Kidney epithelial cell (primary cell): ENCODE measurements around the gene CNPY2. TPM values are rescaled to one million over a fixed set of nuclear protein-coding genes. Genes with fewer than 3 reads are reported as not detected.

Experiments used
- DNase-seq: peaks from one replicate; pipeline ENCODE4 v3.0.0-alpha.2; 2010; ENCODE audit warnings: low read depth
- H3K27me3 ChIP-seq: 2 replicates; pipeline ENCODE4 v1.6.0; 2011; ENCODE audit warnings: low read length; ENCODE audit not compliant: control insufficient read depth, insufficient read depth
- H3K36me3 ChIP-seq: 2 replicates; pipeline ENCODE4 v1.5.1; 2011; ENCODE audit warnings: low read length; ENCODE audit not compliant: control insufficient read depth, insufficient read depth
- H3K4me3 ChIP-seq: 2 replicates; pipeline ENCODE4 v1.5.1; 2011; ENCODE audit warnings: low read depth, mild to moderate bottlenecking, control low read depth, low read length
- CTCF ChIP-seq: IDR thresholded peaks from 2 replicates; pipeline ENCODE4 v1.5.1; 2011; ENCODE audit warnings: mild to moderate bottlenecking, moderate library complexity, low read length, control low read depth, inconsistent platforms; ENCODE audit not compliant: insufficient read depth, poor library complexity, severe bottlenecking
- total RNA-seq: library from RNA; depleted of rRNA; stranded (reverse); fragments of >200 nt; gene quantifications from 2 replicates; pipeline ENCODE4 v1.2.3, GENCODE V29; 2015

CNPY2 gene
- total RNA-seq, 1 donor from 2014 or later, result 150 TPM

GRCh38 chr12:56334490-56334793, 18.7 kb upstream of the CNPY2 start:
- H3K27me3 ChIP-seq, result no peaks in the 10 kb centered on the region
- H3K4me3 ChIP-seq, result peak overlapping the region; percentile 56
- no peaks in the 10 kb centered on the region for H3K36me3 ChIP-seq
- TF ChIP-seq CTCF, result no peak
- DNase-seq, result no peak

- peak; percentile 78 for TF ChIP-seq CTCF
- no peaks in the 10 kb centered on the region for H3K27me3 ChIP-seq
- DNase-seq, result peak; percentile 94
- H3K4me3 ChIP-seq, result peak within 1 kb of the TSS; percentile 56
- no peaks in the 10 kb centered on the region for H3K36me3 ChIP-seq
These were observed 18.1 kb upstream of the CNPY2 start, which contains the start of gene PAN2 for GRCh38 chr12:56333679-56334489. TSS of gene PAN2 (minus strand) at chr12:56334000. CDS start at chr12:56333094, 906 bp downstream.

GRCh38 chr12:56333197-56333678, 17.4 kb upstream of the CNPY2 start:
- Histone ChIP-seq H3K36me3 (no peaks in the 10 kb centered on the region), H3K27me3 (no peaks in the 10 kb centered on the region), H3K4me3 (peak overlapping the region; percentile 56)
- DNase-seq, result no peak
- no peak for TF ChIP-seq CTCF

GRCh38 chr12:56332512-56333196, 16.9 kb upstream of the CNPY2 start:
- Histone ChIP-seq H3K4me3 (peak overlapping the region; percentile 56), H3K27me3 (no peaks in the 10 kb centered on the region), H3K36me3 (no peaks in the 10 kb centered on the region)
- no peak for TF ChIP-seq CTCF
- no peak for DNase-seq

- no peaks in the 10 kb centered on the region for H3K27me3 ChIP-seq
- TF ChIP-seq CTCF, result no peak
- H3K4me3 ChIP-seq, result no peak overlapping the region
- no peak for DNase-seq
- no peaks in the 10 kb centered on the region for H3K36me3 ChIP-seq
These were observed 15.2 kb upstream of the CNPY2 start for GRCh38 chr12:56330936-56331490.
